ENCODE results near the gene KIF26B.

DNA sequence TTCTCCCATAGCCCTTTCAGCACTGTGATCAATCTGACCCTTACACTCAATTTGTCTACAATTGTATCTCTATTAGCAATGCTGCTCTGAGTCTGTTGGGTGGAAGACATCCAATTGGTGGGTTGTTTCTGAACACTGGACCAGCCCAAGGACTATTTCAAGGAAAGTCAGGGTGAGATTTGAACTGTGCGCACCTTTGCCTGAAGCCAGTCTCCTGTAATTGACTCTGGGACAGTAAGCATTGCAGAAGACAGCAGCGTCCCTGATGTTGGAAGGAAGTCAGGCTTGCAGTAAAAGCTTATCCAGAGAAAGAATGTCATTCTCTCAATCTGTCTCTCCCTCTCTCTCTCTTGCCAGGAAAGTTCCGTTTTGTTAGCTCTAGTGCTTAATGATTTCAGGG, 233.9 kb downstream of the KIF26B start:
- TF ChIP-seq, protein P1, sequence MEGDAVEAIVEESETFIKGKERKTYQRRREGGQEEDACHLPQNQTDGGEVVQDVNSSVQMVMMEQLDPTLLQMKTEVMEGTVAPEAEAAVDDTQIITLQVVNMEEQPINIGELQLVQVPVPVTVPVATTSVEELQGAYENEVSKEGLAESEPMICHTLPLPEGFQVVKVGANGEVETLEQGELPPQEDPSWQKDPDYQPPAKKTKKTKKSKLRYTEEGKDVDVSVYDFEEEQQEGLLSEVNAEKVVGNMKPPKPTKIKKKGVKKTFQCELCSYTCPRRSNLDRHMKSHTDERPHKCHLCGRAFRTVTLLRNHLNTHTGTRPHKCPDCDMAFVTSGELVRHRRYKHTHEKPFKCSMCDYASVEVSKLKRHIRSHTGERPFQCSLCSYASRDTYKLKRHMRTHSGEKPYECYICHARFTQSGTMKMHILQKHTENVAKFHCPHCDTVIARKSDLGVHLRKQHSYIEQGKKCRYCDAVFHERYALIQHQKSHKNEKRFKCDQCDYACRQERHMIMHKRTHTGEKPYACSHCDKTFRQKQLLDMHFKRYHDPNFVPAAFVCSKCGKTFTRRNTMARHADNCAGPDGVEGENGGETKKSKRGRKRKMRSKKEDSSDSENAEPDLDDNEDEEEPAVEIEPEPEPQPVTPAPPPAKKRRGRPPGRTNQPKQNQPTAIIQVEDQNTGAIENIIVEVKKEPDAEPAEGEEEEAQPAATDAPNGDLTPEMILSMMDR (IDR thresholded peaks at IDR 0.05), result no peak
- TF ChIP-seq POLR2A (IDR thresholded peaks at IDR 0.05), result no peak

Measured in tibial nerve (tissue), 3 donors.